WTC11 (cell line): ENCODE measurements around the gene B9D2. TPM values are rescaled to one million over a fixed set of nuclear protein-coding genes. Genes with fewer than 3 reads are reported as not detected.

ENCODE experiments used
- ATAC-seq: fragments of 200-7000 bp; cut with Tn5 transposase; 2 replicates; pipeline ENCODE4 v1.10.0; 2021; ENCODE audit warnings: mild to moderate bottlenecking, moderate library complexity
- CTCF ChIA-PET: fragments of 300-600 bp; sonication (Branson Sonifier 250); formaldehyde crosslinking; loops from one replicate; lab custom pipeline; 2021; ENCODE audit warnings: antibody characterized with exemption; lab: Charles Lee
- POLR2A ChIA-PET: fragments of 350-600 bp; sonication (Branson Sonifier 250); formaldehyde crosslinking; loops from one replicate; lab custom pipeline; 2021; ENCODE audit warnings: antibody characterized with exemption; lab: Charles Lee
- DNase-seq: peaks from one replicate; pipeline ENCODE4 v3.0.0; 2021; ENCODE audit warnings: low spot score
- H3K27ac Mint-ChIP-seq: 2 replicates; pipeline ENCODE4 v1.8.0; 2021; ENCODE audit warnings: mixed read lengths
- H3K27me3 Mint-ChIP-seq: 2 replicates; pipeline ENCODE4 v1.8.0; 2021; ENCODE audit warnings: low read depth, mild to moderate bottlenecking, moderate library complexity, mixed read lengths
- H3K36me3 Mint-ChIP-seq: 2 replicates; pipeline ENCODE4 v1.8.0; 2021; ENCODE audit warnings: mixed read lengths
- H3K4me1 Mint-ChIP-seq: 2 replicates; pipeline ENCODE4 v1.8.0; 2022; ENCODE audit warnings: mixed read lengths
- H3K4me3 Mint-ChIP-seq: 2 replicates; pipeline ENCODE4 v1.8.0; 2021; ENCODE audit warnings: mild to moderate bottlenecking, moderate library complexity, mixed read lengths
- H3K9me3 Mint-ChIP-seq: 2 replicates; pipeline ENCODE4 v1.8.0; 2021; ENCODE audit warnings: mixed read lengths
- ATF2 ChIP-seq: sonication (generic); formaldehyde crosslinking; IDR thresholded peaks from 2 replicates; pipeline ENCODE4 v1.8.1; 2022; ENCODE audit warnings: low read depth, missing genetic modification reagents, borderline replicate concordance
- CDX4 ChIP-seq: fragments of 250-450 bp; sonication (Bioruptor Pico); IDR thresholded peaks from 2 replicates; pipeline ENCODE4 v1.9.0; 2021; ENCODE audit warnings: moderate library complexity, mild to moderate bottlenecking, inconsistent platforms, borderline replicate concordance
- CREB1 ChIP-seq: sonication (generic); formaldehyde crosslinking; IDR thresholded peaks from 2 replicates; pipeline ENCODE4 v1.8.0; 2023; ENCODE audit warnings: mild to moderate bottlenecking, missing genetic modification reagents
- CREM ChIP-seq: sonication (generic); formaldehyde crosslinking; IDR thresholded peaks from 2 replicates; pipeline ENCODE4 v1.8.1; 2022; ENCODE audit warnings: mild to moderate bottlenecking, missing genetic modification reagents, moderate library complexity
- E2F4 ChIP-seq: sonication (generic); formaldehyde crosslinking; IDR thresholded peaks from 2 replicates; pipeline ENCODE4 v1.8.1; 2022; ENCODE audit warnings: low read depth, mild to moderate bottlenecking, moderate library complexity, missing genetic modification reagents, borderline replicate concordance
- EMX1 ChIP-seq: fragments of 250-450 bp; sonication (Bioruptor Pico); IDR thresholded peaks from 2 replicates; pipeline ENCODE4 v1.8.0; 2021; ENCODE audit warnings: mild to moderate bottlenecking
- FOXK1 ChIP-seq: sonication (generic); formaldehyde crosslinking; IDR thresholded peaks from 2 replicates; pipeline ENCODE4 v1.8.0; 2022; ENCODE audit warnings: mild to moderate bottlenecking, moderate library complexity, missing genetic modification reagents
- FOXP1 ChIP-seq: sonication (generic); formaldehyde crosslinking; IDR thresholded peaks from 2 replicates; pipeline ENCODE4 v1.8.0; 2022; ENCODE audit warnings: missing genetic modification reagents, mild to moderate bottlenecking, moderate library complexity, borderline replicate concordance
- HMGA2 ChIP-seq: fragments of 250-450 bp; sonication (Bioruptor Pico); IDR thresholded peaks from 2 replicates; pipeline ENCODE4 v1.4.0; 2021; ENCODE audit warnings: mild to moderate bottlenecking, moderate library complexity
- JAZF1 ChIP-seq: fragments of 250-450 bp; sonication (Bioruptor Pico); IDR thresholded peaks from 2 replicates; pipeline ENCODE4 v1.9.0; 2021; ENCODE audit warnings: moderate library complexity, mild to moderate bottlenecking, inconsistent platforms
- NR3C1 ChIP-seq: sonication (generic); formaldehyde crosslinking; conservative IDR thresholded peaks from 2 replicates; pipeline ENCODE4 v1.8.1; 2023; ENCODE audit warnings: low read depth, mild to moderate bottlenecking, missing genetic modification reagents
- PRDM15 ChIP-seq: sonication (generic); formaldehyde crosslinking; IDR thresholded peaks from 2 replicates; pipeline ENCODE4 v1.8.0; 2022; ENCODE audit warnings: missing genetic modification reagents
- PRRX2 ChIP-seq: fragments of 250-450 bp; sonication (Bioruptor Pico); IDR thresholded peaks from 2 replicates; pipeline ENCODE4 v1.8.0; 2021; ENCODE audit warnings: mild to moderate bottlenecking
- SMAD3 ChIP-seq: sonication (generic); formaldehyde crosslinking; IDR thresholded peaks from 2 replicates; pipeline ENCODE4 v1.8.0; 2022; ENCODE audit warnings: missing genetic modification reagents, mild to moderate bottlenecking, borderline replicate concordance
- STAT6 ChIP-seq: sonication (generic); formaldehyde crosslinking; conservative IDR thresholded peaks from 2 replicates; pipeline ENCODE4 v1.8.1; 2023; ENCODE audit warnings: mild to moderate bottlenecking, low read depth, missing genetic modification reagents, moderate library complexity
- TEAD4 ChIP-seq: sonication (generic); formaldehyde crosslinking; IDR thresholded peaks from 2 replicates; pipeline ENCODE4 v1.8.0; 2022; ENCODE audit warnings: mild to moderate bottlenecking, missing genetic modification reagents
- USF1 ChIP-seq: sonication (generic); formaldehyde crosslinking; IDR thresholded peaks from 2 replicates; pipeline ENCODE4 v1.8.0; 2022; ENCODE audit warnings: mild to moderate bottlenecking, missing genetic modification reagents
- ZNF138 ChIP-seq: sonication (generic); formaldehyde crosslinking; conservative IDR thresholded peaks from 2 replicates; pipeline ENCODE4 v1.8.1; 2022; ENCODE audit warnings: mild to moderate bottlenecking, moderate library complexity, missing genetic modification reagents
- ZNF396 ChIP-seq: fragments of 250-450 bp; sonication (Bioruptor Pico); IDR thresholded peaks from 2 replicates; pipeline ENCODE4 v1.8.0; 2021; ENCODE audit warnings: mild to moderate bottlenecking, moderate library complexity, borderline replicate concordance
- ZNF423 ChIP-seq: fragments of 250-450 bp; sonication (Bioruptor Pico); IDR thresholded peaks from 2 replicates; pipeline ENCODE4 v2.1.2; 2022; ENCODE audit warnings: mild to moderate bottlenecking, moderate library complexity
- ZNF425 ChIP-seq: fragments of 250-450 bp; sonication (Bioruptor Pico); conservative IDR thresholded peaks from 2 replicates; pipeline ENCODE4 v1.9.0; 2021; ENCODE audit warnings: mild to moderate bottlenecking
- total RNA-seq: library from RNA; stranded (reverse); gene quantifications from 3 replicates; pipeline ENCODE4 v1.2.3, GENCODE V29; 2021

B9D2 gene
- total RNA-seq, 1 experiment from 2014 or later: 4.7 TPM

GRCh38 chr19:41386442-41386841 is 22.5 kb upstream of the B9D2 start (continued):
- TF ChIP-seq STAT6 (CRISPR knock-in tag) (no peak), E2F4 (no peak), FOXP1 (CRISPR knock-in tag) (no peak), HMGA2 (CRISPR knock-in tag) (no peak), ATF2 (CRISPR knock-in tag) (no peak), FOXK1 (no peak), PRRX2 (CRISPR knock-in tag) (no peak), ZNF396 (no peak), JAZF1 (no peak)

- ChIA-PET CTCF (interaction anchor here (1.0 to 1.2 kb wide), 3 partner anchors 19 to 179 kb away, joined by 3 to 4 read pairs (median 3); no protein-coding TSS in a partner anchor), POLR2A (no interaction called here)
- ATAC-seq: no peak
- Mint-ChIP-seq H3K4me3 (no peak overlapping the region), H3K9me3 (no peaks in the 10 kb centered on the region), H3K36me3 (peaks cover 3% of the 10 kb centered on the region; the same call in 1 of the 2 replicates), H3K27ac (0 out of 2 replicates have a peak overlapping the region, but pooled peaks have one; percentile 41), H3K4me1 (no peaks in the 10 kb centered on the region), H3K27me3 (no peaks in the 10 kb centered on the region)
- DNase-seq: no peak
- TF ChIP-seq ZNF138 (CRISPR knock-in tag): no peak
- no peak for TF ChIP-seq SMAD3
- TF ChIP-seq TEAD4: no peak
- TF ChIP-seq ZNF423 (CRISPR knock-in tag): no peak
- no peak for TF ChIP-seq ZNF396
- TF ChIP-seq ZNF425 (CRISPR knock-in tag): no peak
- TF ChIP-seq CREB1 (CRISPR knock-in tag): no peak
- TF ChIP-seq EMX1 (CRISPR knock-in tag): no peak
- no peak for TF ChIP-seq NR3C1 (CRISPR knock-in tag)
- TF ChIP-seq PRDM15: no peak
- no peak for TF ChIP-seq CDX4 (CRISPR knock-in tag)
- TF ChIP-seq FOXK1: no peak
- no peak for TF ChIP-seq USF1
- TF ChIP-seq CREM: no peak
Measured at GRCh38 chr19:41384351-41384750, 20.4 kb upstream of the B9D2 start.
